HEK293 (cell line): ENCODE data around the gene CD37.

Experiments
- YY1 ChIP-seq: fragments of 450-650 bp; formaldehyde crosslinking; IDR thresholded peaks from 2 replicates; pipeline ENCODE4 v1.5.1; 2018; ENCODE audit warnings: missing biosample characterization, missing genetic modification characterization
- ZBTB11 ChIP-seq: fragments of 450-650 bp; formaldehyde crosslinking; conservative IDR thresholded peaks from 2 replicates; pipeline ENCODE4 v1.5.1; 2016; ENCODE audit warnings: low read depth, missing biosample characterization, missing genetic modification characterization

GRCh38 chr19:49338691-49339300 is 3.6 kb downstream of the CD37 start:
- TF ChIP-seq ZBTB11 (no peak), YY1 (tag by site-specific recombination) (no peak)
